ENCODE measurements around the gene MEX3D.
"Not testable (repeated sequence)": the region's sequence is repeated elsewhere in the genome, so short reads cannot be mapped to it uniquely, and the experiment has no call there.

Gene MEX3D

GRCh38 chr19:1524287-1524971 lies 43.7 kb downstream of the MEX3D start:
- no peak for DNase-seq (ENCODE audit: low read depth, low spot score)
- no peak overlapping the region for H3K27ac ChIP-seq

- no peak for DNase-seq (ENCODE audit: low read depth, low spot score)
- H3K27ac ChIP-seq = no peak within 1 kb of the TSS
Observed at GRCh38 chr19:1523412-1524286, 44.5 kb downstream of the MEX3D start, which contains the start of gene PLK5. Gene PLK5, plus strand, starts transcription at chr19:1524077. Its CDS starts 2,920 bp downstream, at chr19:1526997.

GRCh38 chr19:1522838-1523237 lies 45.3 kb downstream of the MEX3D start:
- H3K27ac ChIP-seq = no peak overlapping the region

GRCh38 chr19:1522061-1522460 lies 46.1 kb downstream of the MEX3D start:
- H3K27ac ChIP-seq = no peak overlapping the region
- DNase-seq (ENCODE audit: low read depth, low spot score) = no peak

More at GRCh38 chr19:1522838-1523237, 45.3 kb downstream of the MEX3D start:
- no peak for DNase-seq (ENCODE audit: low read depth, low spot score)

GRCh38 chr19:1521636-1522035 lies 46.5 kb downstream of the MEX3D start:
- H3K27ac ChIP-seq = no peak overlapping the region
- no peak for DNase-seq (ENCODE audit: low read depth, low spot score)

GRCh38 chr19:1520203-1520780 lies 47.8 kb downstream of the MEX3D start:
- H3K27ac ChIP-seq = no peak overlapping the region
- no peak for DNase-seq (ENCODE audit: low read depth, low spot score)

- not testable (repeated sequence) for DNase-seq (ENCODE audit: low read depth, low spot score); H3K27ac ChIP-seq
Observed at GRCh38 chr19:1519802-1520201, 48.3 kb downstream of the MEX3D start.

- no peak for DNase-seq (ENCODE audit: low read depth, low spot score)
- H3K27ac ChIP-seq = no peak overlapping the region
Observed at GRCh38 chr19:1518471-1518870, 49.7 kb downstream of the MEX3D start.

GRCh38 chr19:1516395-1516753 lies 51.8 kb downstream of the MEX3D start:
- no peak overlapping the region for H3K27ac ChIP-seq
- no peak for DNase-seq (ENCODE audit: low read depth, low spot score)

- no peak for DNase-seq (ENCODE audit: low read depth, low spot score)
- H3K27ac ChIP-seq = no peak overlapping the region
Observed at GRCh38 chr19:1514986-1515721, 53.0 kb downstream of the MEX3D start.

- no peak for DNase-seq (ENCODE audit: low read depth, low spot score)
Observed at GRCh38 chr19:1514295-1514661, 53.8 kb downstream of the MEX3D start.

GRCh38 chr19:1513499-1514294 lies 54.4 kb downstream of the MEX3D start:
- H3K27ac ChIP-seq = peak overlapping the region; percentile 73
- no peak for DNase-seq (ENCODE audit: low read depth, low spot score)

More at GRCh38 chr19:1514295-1514661, 53.8 kb downstream of the MEX3D start:
- no peak overlapping the region for H3K27ac ChIP-seq

- peak within 1 kb of the TSS; percentile 73 for H3K27ac ChIP-seq
Observed at GRCh38 chr19:1512671-1513498, 55.2 kb downstream of the MEX3D start, which contains the start of gene ADAMTSL5. Gene ADAMTSL5, minus strand, starts transcription at chr19:1513019. Its CDS starts 2,076 bp downstream, at chr19:1510943.

GRCh38 chr19:1511318-1512317 lies 56.5 kb downstream of the MEX3D start:
- no peak for DNase-seq (ENCODE audit: low read depth, low spot score)
- H3K27ac ChIP-seq = no peak overlapping the region

More at GRCh38 chr19:1512671-1513498, 55.2 kb downstream of the MEX3D start, which contains the start of gene ADAMTSL5:
- no peak for DNase-seq (ENCODE audit: low read depth, low spot score)

- H3K27ac ChIP-seq = no peak overlapping the region
- no peak for DNase-seq (ENCODE audit: low read depth, low spot score)
Observed at GRCh38 chr19:1510807-1511206, 57.3 kb downstream of the MEX3D start.

GRCh38 chr19:1510442-1510806 lies 57.7 kb downstream of the MEX3D start:
- no peak for DNase-seq (ENCODE audit: low read depth, low spot score)
- no peak overlapping the region for H3K27ac ChIP-seq

Measured in epithelial cell of prostate (primary cell).